C4-2B (cell line): ENCODE measurements around the gene ISL2.

Experiments
- CTCF ChIP-seq: fragments of 450-650 bp; conservative IDR thresholded peaks from 2 replicates; pipeline ENCODE4 v1.5.1; 2017; ENCODE audit warnings: mild to moderate bottlenecking
- ZFX ChIP-seq: fragments of 450-650 bp; IDR thresholded peaks from 2 replicates; pipeline ENCODE4 v1.6.1; 2017

GRCh38 chr15:76333720-76334437 is 2.7 kb upstream of the ISL2 start:
- TF ChIP-seq CTCF = no peak
- no peak for TF ChIP-seq ZFX
